ENCODE results near the gene ZFHX2.

Gene ZFHX2

DNA sequence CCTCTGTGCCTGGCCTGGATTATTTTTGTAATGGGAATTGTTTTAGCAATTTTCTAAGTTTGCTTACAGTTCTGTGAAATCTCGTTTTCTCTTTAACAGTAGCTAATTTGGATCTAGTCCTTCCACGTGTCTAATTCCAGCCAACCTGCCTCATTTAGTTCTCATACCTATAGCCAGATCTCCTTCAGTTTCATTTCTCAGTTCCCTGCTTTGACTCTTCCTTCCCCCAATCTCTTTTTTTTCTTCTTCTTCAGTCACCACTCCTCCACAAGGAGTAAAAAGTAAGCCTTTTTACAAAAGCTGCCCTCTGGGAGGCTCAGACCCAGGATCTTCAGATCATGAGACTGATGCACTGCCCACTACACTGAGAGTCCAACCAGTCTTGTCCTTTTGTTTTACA lies 6.0 kb upstream of the ZFHX2 start:
- TF ChIP-seq, protein P1, sequence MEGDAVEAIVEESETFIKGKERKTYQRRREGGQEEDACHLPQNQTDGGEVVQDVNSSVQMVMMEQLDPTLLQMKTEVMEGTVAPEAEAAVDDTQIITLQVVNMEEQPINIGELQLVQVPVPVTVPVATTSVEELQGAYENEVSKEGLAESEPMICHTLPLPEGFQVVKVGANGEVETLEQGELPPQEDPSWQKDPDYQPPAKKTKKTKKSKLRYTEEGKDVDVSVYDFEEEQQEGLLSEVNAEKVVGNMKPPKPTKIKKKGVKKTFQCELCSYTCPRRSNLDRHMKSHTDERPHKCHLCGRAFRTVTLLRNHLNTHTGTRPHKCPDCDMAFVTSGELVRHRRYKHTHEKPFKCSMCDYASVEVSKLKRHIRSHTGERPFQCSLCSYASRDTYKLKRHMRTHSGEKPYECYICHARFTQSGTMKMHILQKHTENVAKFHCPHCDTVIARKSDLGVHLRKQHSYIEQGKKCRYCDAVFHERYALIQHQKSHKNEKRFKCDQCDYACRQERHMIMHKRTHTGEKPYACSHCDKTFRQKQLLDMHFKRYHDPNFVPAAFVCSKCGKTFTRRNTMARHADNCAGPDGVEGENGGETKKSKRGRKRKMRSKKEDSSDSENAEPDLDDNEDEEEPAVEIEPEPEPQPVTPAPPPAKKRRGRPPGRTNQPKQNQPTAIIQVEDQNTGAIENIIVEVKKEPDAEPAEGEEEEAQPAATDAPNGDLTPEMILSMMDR (IDR thresholded peaks at IDR 0.05; ENCODE audit: low read depth, low read length) = no peak
- H3K4me3 ChIP-seq (ENCODE audit: low read depth, low read length) = no peak overlapping the region

DNA sequence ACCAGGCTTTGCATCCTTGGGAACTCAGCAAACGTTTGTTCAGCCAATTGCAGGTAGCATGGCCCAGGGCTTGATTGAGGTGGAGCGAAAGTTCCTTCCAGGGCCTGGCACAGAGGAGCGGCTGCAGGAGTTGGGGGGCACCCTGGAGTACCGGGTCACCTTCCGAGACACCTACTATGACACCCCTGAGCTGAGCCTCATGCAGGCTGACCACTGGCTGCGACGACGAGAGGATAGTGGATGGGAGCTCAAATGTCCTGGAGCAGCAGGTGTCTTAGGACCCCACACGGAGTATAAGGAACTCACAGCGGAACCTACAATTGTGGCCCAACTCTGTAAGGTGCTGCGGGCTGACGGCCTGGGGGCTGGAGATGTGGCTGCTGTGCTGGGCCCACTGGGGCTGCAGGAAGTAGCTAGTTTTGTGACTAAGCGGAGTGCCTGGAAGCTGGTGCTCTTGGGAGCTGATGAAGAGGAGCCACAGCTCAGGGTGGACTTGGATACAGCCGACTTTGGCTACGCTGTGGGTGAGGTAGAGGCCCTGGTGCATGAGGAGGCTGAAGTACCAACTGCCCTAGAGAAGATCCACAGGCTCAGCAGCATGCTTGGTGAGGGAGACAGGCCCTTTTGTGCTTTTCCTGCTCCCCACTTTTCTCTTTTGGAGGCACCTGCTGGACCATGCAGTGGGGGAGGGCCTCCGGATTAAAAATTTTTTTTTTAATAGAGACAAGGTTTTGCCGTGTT lies 5.3 kb upstream of the ZFHX2 start:
- TF ChIP-seq, protein P1 (IDR thresholded peaks at IDR 0.05; ENCODE audit: low read depth, low read length) = no peak
- peak overlapping the region; percentile 86 for H3K4me3 ChIP-seq (ENCODE audit: low read depth, low read length)

DNA sequence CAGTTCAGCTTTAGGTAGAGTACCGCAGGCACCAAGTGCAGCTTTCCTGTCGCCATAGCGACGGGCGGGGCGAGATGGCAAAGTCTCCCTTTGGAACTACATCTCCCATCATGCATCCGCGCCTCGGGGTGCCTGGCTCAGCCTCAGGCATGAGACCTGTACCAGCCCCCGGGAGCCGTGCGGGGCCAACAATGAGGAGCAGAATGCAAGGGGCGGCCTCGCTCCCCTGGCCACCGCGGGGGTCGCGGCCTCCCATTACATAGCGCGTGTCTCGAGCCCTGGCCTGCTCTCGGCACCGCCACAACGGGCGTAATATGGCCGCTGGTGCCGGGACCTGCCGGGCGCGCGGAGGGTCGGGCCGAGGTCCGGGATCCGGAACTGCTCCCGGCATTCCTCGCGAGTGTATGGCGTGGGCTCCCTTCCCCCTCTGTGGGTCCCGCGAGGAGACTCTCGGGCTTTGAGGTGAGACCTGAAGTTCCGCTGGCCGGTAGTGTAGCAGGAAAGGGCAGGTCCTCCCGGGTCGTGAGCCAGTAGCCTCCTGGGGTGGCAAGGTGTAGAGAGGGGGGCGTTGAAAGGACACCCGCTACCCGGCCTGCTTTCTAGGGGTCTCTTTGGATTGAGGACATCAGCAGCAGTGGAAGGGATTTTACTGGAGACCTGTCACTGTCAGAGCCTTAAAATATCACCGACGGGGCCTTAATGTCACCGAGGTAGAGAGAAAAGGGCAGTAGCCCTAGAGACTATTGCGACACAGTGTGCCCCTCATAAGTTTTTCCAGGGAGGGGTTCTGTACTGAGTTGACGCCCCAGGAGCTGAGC lies 4.5 kb upstream of the ZFHX2 start, which contains the start of gene THTPA:
TSS of gene THTPA (plus strand) at position 390 of the 818 bp plus-strand sequence. CDS start 487 bp downstream, outside the sequence.
- peak within 1 kb of the TSS; percentile 86 for H3K4me3 ChIP-seq (ENCODE audit: low read depth, low read length)
- TF ChIP-seq, protein P1 (IDR thresholded peaks at IDR 0.05; ENCODE audit: low read depth, low read length) = no peak

DNA sequence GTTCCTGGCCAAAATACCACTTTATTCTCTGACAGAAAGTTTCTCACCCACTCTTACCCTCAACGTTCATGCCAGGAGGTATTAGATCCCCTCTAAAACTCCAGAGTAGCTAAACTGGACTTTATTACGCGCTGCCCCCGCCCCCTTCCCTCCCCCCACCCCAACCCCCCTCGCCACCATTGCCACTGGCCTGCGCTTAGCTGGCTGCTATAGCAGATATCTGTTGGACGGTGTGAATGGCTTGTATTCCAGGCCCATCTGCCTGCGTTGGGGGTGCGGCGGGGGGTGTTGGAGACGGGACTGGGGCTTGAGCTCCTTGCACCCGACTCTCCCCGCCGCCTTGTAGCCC lies 3.9 kb upstream of the ZFHX2 start:
- TF ChIP-seq, protein P1 (IDR thresholded peaks at IDR 0.05; ENCODE audit: low read depth, low read length) = no peak
- H3K4me3 ChIP-seq (ENCODE audit: low read depth, low read length) = peak overlapping the region; percentile 86

DNA sequence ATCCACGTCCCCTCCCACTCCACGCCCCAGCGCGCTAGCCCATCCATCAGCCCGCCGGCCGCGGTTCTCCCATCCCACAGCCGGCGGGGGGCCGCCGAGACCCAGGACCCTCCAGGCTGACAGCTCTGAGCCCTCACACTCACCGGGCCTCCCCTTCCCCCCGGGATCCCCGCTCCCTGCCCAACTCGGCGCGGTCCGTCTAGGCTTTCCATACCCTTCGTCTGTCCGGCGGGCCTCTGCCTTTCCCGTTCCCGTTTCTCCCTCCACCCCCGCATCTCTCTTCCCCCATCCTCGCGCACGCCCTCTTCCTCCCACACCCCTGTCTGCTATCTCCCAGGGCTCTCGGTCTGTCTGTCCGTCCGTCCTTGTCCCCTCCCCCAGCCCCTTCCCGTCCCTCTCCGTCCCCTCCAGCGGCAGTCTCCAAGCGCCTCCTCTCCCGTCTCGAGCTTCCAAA lies 726 bp downstream of the ZFHX2 start:
- TF ChIP-seq, protein P1 (IDR thresholded peaks at IDR 0.05; ENCODE audit: low read depth, low read length) = no peak
- peak overlapping the region; percentile 54 for H3K4me3 ChIP-seq (ENCODE audit: low read depth, low read length)

DNA sequence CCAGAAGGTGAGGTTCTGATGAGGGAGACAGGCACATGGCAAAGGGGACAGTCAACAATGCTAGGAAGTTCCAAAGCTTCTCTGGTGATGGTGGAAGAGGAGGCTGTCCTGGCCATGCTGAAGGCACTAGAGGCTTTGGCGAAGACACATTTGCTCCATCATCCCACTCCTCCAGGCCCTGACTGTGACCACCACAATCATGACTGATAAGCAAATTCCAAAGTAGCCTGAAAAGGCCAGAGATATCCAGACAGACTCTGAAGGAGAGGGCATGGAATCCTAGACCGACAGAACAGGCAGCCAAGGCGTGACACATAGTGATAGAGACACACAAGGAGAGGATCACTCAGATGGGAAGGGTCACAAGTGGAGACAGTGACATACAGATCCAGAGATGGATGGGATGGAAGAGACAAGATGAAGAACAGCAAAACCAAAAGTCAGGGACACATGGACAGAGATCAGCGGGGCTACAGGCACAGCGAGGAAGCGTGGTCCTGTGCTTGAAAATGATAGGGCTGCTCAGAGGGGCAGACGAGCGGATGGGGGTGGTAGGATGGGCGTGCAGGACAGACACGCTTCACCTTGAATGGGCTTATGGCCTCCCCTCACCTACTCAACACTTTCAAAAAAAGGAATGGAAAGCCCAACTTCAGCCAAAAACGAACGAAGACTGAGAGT lies 1.3 kb downstream of the ZFHX2 start:
- TF ChIP-seq, protein P1 (IDR thresholded peaks at IDR 0.05; ENCODE audit: low read depth, low read length) = no peak
- H3K4me3 ChIP-seq (ENCODE audit: low read depth, low read length) = peak overlapping the region; percentile 54

All from WI38 (cell line).